CD4-positive, alpha-beta T cell treated with Interleukin-6 at 100 ng/mL for 8 hours (primary cell): ENCODE measurements around the gene KCNN4.
"Not testable (repeated sequence)": the region's sequence is repeated elsewhere in the genome, so short reads cannot be mapped to it uniquely, and the experiment has no call there.

Experiments
- DNase-seq: peaks from one replicate; pipeline ENCODE4 v3.0.0-alpha.2; 2020; ENCODE audit warnings: mixed read lengths, low spot score

Gene KCNN4

GRCh38 chr19:43774103-43774939, 6.5 kb downstream of the KCNN4 start:
- DNase-seq, result no peak

- DNase-seq, result no peak
Observed at GRCh38 chr19:43773725-43774102, 7.1 kb downstream of the KCNN4 start.

GRCh38 chr19:43769256-43769655, 11.5 kb downstream of the KCNN4 start:
- DNase-seq, result no peak

GRCh38 chr19:43768273-43769050, 12.3 kb downstream of the KCNN4 start:
- DNase-seq, result no peak

GRCh38 chr19:43767818-43768217, 13.0 kb downstream of the KCNN4 start:
- no peak for DNase-seq

GRCh38 chr19:43767316-43767715, 13.5 kb downstream of the KCNN4 start:
- DNase-seq, result no peak

GRCh38 chr19:43766755-43767043, 14.1 kb downstream of the KCNN4 start:
- DNase-seq, result no peak

GRCh38 chr19:43765109-43765876, 15.5 kb downstream of the KCNN4 start:
- peak; percentile 76 for DNase-seq

GRCh38 chr19:43764684-43765083, 16.1 kb downstream of the KCNN4 start:
- DNase-seq, result not testable (repeated sequence)

- no peak for DNase-seq
Observed at GRCh38 chr19:43763473-43763939, 17.3 kb downstream of the KCNN4 start.

GRCh38 chr19:43762814-43763213, 18.0 kb downstream of the KCNN4 start:
- no peak for DNase-seq

GRCh38 chr19:43760941-43761340, 19.8 kb downstream of the KCNN4 start:
- no peak for DNase-seq

GRCh38 chr19:43759515-43759914, 21.3 kb downstream of the KCNN4 start:
- no peak for DNase-seq

GRCh38 chr19:43755256-43755801, 25.4 kb downstream of the KCNN4 start:
- DNase-seq, result peak; percentile 73

- peak; percentile 99 for DNase-seq
Observed at GRCh38 chr19:43754503-43755255, 26.1 kb downstream of the KCNN4 start, which contains the start of gene SMG9. Gene SMG9, minus strand, starts transcription at chr19:43754962. Its CDS starts 4,221 bp downstream, at chr19:43750741.

- no peak for DNase-seq
Observed at GRCh38 chr19:43754253-43754502, 26.6 kb downstream of the KCNN4 start.

GRCh38 chr19:43752287-43752875, 28.4 kb downstream of the KCNN4 start:
- no peak for DNase-seq

- DNase-seq, result no peak
Observed at GRCh38 chr19:43751466-43752220, 29.1 kb downstream of the KCNN4 start.

GRCh38 chr19:43749898-43750297, 30.9 kb downstream of the KCNN4 start:
- DNase-seq, result no peak

GRCh38 chr19:43749152-43749551, 31.6 kb downstream of the KCNN4 start:
- no peak for DNase-seq

- no peak for DNase-seq
Observed at GRCh38 chr19:43748685-43749084, 32.1 kb downstream of the KCNN4 start.
